Endodermal cell (in vitro differentiated cells): ENCODE results near the gene PPARG. TPM values are rescaled to one million over a fixed set of nuclear protein-coding genes. Genes with fewer than 3 reads are reported as not detected.

Experiments
- DNase-seq: peaks from one replicate; pipeline ENCODE4 v3.0.0-alpha.2; 2017
- H3K27ac ChIP-seq: 2 replicates; pipeline ENCODE4 v1.5.1; 2013; ENCODE audit warnings: mild to moderate bottlenecking, low read depth, low read length, moderate library complexity
- H3K27me3 ChIP-seq: 2 replicates; pipeline ENCODE4 v1.6.1; 2013; ENCODE audit warnings: mild to moderate bottlenecking, low read length, moderate library complexity; ENCODE audit not compliant: insufficient read depth, control insufficient read depth, poor library complexity, severe bottlenecking
- H3K36me3 ChIP-seq: 2 replicates; pipeline ENCODE4 v1.7.0; 2013; ENCODE audit warnings: mild to moderate bottlenecking, low read length, moderate library complexity; ENCODE audit not compliant: control insufficient read depth, insufficient read depth
- H3K4me1 ChIP-seq: one replicate; pipeline ENCODE4 v1.7.0; 2013; ENCODE audit warnings: low read length; ENCODE audit not compliant: control insufficient read depth, insufficient read depth
- H3K4me3 ChIP-seq: 2 replicates; pipeline ENCODE4 v1.5.1; 2013; ENCODE audit warnings: mild to moderate bottlenecking, low read length, moderate library complexity
- H3K9ac ChIP-seq: 2 replicates; pipeline ENCODE4 v1.6.1; 2013; ENCODE audit warnings: mild to moderate bottlenecking, low read length, moderate library complexity; ENCODE audit not compliant: poor library complexity, severe bottlenecking; ENCODE audit errors: extremely low read depth
- H3K9me3 ChIP-seq: 2 replicates; pipeline ENCODE4 v1.6.1; 2013; ENCODE audit warnings: mild to moderate bottlenecking, low read length, moderate library complexity; ENCODE audit not compliant: control insufficient read depth
- H3K27ac Mint-ChIP-seq: 2 replicates; pipeline ENCODE4 v1.8.0; 2020; ENCODE audit warnings: mixed read lengths
- H3K27me3 Mint-ChIP-seq: 2 replicates; pipeline ENCODE4 v1.8.0; 2021; ENCODE audit warnings: mild to moderate bottlenecking, mixed read lengths; ENCODE audit not compliant: insufficient read depth
- H3K36me3 Mint-ChIP-seq: 2 replicates; pipeline ENCODE4 v1.8.0; 2020; ENCODE audit warnings: low read depth, mixed read lengths
- H3K4me1 Mint-ChIP-seq: 2 replicates; pipeline ENCODE4 v1.8.0; 2020; ENCODE audit warnings: mixed read lengths
- H3K4me3 Mint-ChIP-seq: 2 replicates; pipeline ENCODE4 v1.8.0; 2020; ENCODE audit warnings: mild to moderate bottlenecking, moderate library complexity, mixed read lengths
- H3K9me3 Mint-ChIP-seq: 2 replicates; pipeline ENCODE4 v1.8.0; 2020; ENCODE audit warnings: mild to moderate bottlenecking, mixed read lengths
- CTCF ChIP-seq: fragments of 200-600 bp; sonication (generic); conservative IDR thresholded peaks from 2 replicates; pipeline ENCODE4 v1.5.0; 2021; ENCODE audit warnings: antibody characterized with exemption, mild to moderate bottlenecking
- WGBS, 2 experiments: methylation state at CpG; one replicate each; pipeline versions ENCODE4 v1.1.5 to v1.1.7; 2013; ENCODE audit warnings: missing lambda C conversion rate in 2 of 2, mixed read lengths in 1 of 2; ENCODE audit not compliant: insufficient coverage in 1 of 2, insufficient read length in 1 of 2; 5-methylcytosine and 5-hydroxymethylcytosine counted together
- total RNA-seq, 2 donors: library from RNA; stranded (reverse); fragmentation: NEBNext Ultra II Directional in 1 of 2; extraction: Animal tissue kit (Norgen Biotek cat#: 25700) in 1 of 2; gene quantifications; 2 replicates in 1 of 2; 3 replicates in 1 of 2; pipeline ENCODE4 v1.2.1, GENCODE V29; 2021

PPARG gene
- total RNA-seq, 2 donors from 2014 or later: 3.8 to 4.5 TPM

DNA sequence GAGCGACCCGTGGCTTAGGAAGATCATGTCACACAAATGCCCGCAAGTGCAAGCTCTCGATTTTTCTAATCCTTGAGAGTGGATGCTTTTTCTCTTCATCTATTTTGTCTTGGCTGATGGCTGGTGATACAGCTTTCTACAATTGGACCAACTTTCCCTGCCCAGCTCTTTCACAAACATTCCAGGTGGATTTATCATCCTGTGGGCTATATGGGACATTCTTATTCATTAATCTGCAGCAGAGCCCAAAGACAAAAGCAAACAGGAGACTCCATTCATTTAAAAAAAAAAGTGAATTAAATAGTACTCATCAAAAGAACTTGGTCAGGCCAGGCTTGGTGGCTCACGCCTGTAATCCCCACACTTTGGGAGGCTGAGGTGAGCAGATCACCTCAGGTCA, 181.2 kb downstream of the PPARG start:
- WGBS, 2 experiments: 78 to 81% methylated on average over 4 to 5 of the region's 5 CpGs
- peaks cover 9% of the 10 kb centered on the region for H3K27me3 Mint-ChIP-seq
- H3K9me3 ChIP-seq: no peaks in the 10 kb centered on the region
- no peak overlapping the region for H3K27ac ChIP-seq
- no peak for TF ChIP-seq CTCF
- peaks cover 5% of the 10 kb centered on the region for H3K27me3 ChIP-seq
- H3K9ac ChIP-seq: no peak overlapping the region
- no peaks in the 10 kb centered on the region for H3K4me1 ChIP-seq
- H3K4me3 Mint-ChIP-seq: no peak overlapping the region
- no peaks in the 10 kb centered on the region for H3K36me3 Mint-ChIP-seq
- H3K4me1 Mint-ChIP-seq: peaks cover 9% of the 10 kb centered on the region
- no peaks in the 10 kb centered on the region for H3K36me3 ChIP-seq
- DNase-seq: no peak
- no peaks in the 10 kb centered on the region for H3K9me3 Mint-ChIP-seq
- no peak overlapping the region for H3K4me3 ChIP-seq
- H3K27ac Mint-ChIP-seq: no peak overlapping the region

DNA sequence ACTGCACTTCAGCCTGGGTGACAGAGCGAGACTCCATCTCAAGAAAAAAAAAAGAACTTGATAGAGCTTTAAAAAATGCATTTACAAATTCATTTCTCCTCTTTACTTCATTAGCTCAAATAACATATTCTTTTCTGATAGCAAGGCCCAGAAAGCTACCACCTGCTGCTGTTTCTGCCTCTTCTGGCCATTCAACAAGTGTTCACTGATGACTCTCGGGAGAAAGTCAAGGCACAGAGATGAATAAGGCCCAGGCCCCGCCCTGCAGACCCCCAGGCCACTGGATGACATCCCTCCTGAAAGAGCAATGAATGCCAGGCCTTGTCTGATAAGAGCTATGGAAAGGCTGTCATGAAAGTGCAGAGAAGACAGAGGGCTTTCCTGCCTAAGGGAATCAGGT, 181.8 kb downstream of the PPARG start:
- H3K27me3 Mint-ChIP-seq: peaks cover 9% of the 10 kb centered on the region
- Histone ChIP-seq H3K36me3 (no peaks in the 10 kb centered on the region), H3K27me3 (peaks cover 5% of the 10 kb centered on the region), H3K9me3 (no peaks in the 10 kb centered on the region), H3K4me1 (no peaks in the 10 kb centered on the region), H3K9ac (no peak overlapping the region), H3K27ac (no peak overlapping the region), H3K4me3 (no peak overlapping the region)
- WGBS, 2 experiments: 92 to 94% methylated on average over 2 to 3 of the region's 3 CpGs
- no peak for DNase-seq
- peaks cover 8% of the 10 kb centered on the region for H3K4me1 Mint-ChIP-seq
- no peak overlapping the region for H3K4me3 Mint-ChIP-seq
- H3K36me3 Mint-ChIP-seq: no peaks in the 10 kb centered on the region
- TF ChIP-seq CTCF: no peak
- H3K27ac Mint-ChIP-seq: no peak overlapping the region
- H3K9me3 Mint-ChIP-seq: no peaks in the 10 kb centered on the region

DNA sequence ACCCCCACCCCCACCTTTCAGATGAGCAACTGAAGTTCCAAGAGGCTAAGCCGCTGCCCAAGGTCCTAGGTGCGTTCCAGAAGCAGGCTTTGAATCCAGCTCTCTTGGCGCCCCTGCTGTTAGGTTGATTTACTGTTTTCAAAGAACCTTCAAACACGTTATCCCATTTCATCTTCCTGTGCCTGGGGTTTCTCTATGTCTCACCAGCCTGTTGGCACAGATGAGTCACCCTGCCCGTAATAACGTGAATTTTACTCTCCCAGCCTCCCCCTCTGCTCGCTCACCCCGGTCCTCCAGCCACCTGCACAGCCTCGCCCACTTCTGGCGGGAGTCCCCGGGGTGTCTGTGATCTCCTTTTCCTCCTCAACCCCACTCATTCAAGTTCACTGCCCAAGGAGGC, 182.4 kb downstream of the PPARG start:
- no peak overlapping the region for H3K27ac ChIP-seq
- Mint-ChIP-seq H3K36me3 (no peaks in the 10 kb centered on the region), H3K27ac (no peak overlapping the region), H3K4me3 (no peak overlapping the region), H3K27me3 (peaks cover 12% of the 10 kb centered on the region), H3K4me1 (peaks cover 3% of the 10 kb centered on the region), H3K9me3 (no peaks in the 10 kb centered on the region)
- no peaks in the 10 kb centered on the region for H3K9me3 ChIP-seq
- no peaks in the 10 kb centered on the region for H3K36me3 ChIP-seq
- H3K4me1 ChIP-seq: no peaks in the 10 kb centered on the region
- DNase-seq: peak; percentile 62
- H3K27me3 ChIP-seq: peaks cover 5% of the 10 kb centered on the region
- H3K9ac ChIP-seq: no peak overlapping the region
- WGBS, 2 experiments: 77 to 79% methylated on average over 8 to 11 of the region's 11 CpGs
- TF ChIP-seq CTCF: peak; percentile 49
- no peak overlapping the region for H3K4me3 ChIP-seq
